GM12865 (cell line): ENCODE data around the gene MAEA.

Experiments used
- DNase-seq: peaks from one replicate; pipeline ENCODE4 v3.0.0; 2010; ENCODE audit warnings: low read depth
- H3K4me3 ChIP-seq: 2 replicates; pipeline ENCODE4 v1.5.1; 2011; ENCODE audit warnings: mild to moderate bottlenecking, low read depth, low read length, control low read depth
- CTCF ChIP-seq: IDR thresholded peaks from 2 replicates; pipeline ENCODE4 v1.5.1; 2011; ENCODE audit warnings: low read length, control low read depth, low read depth, inconsistent platforms; ENCODE audit not compliant: insufficient read depth; ENCODE audit errors: missing control alignments

Gene MAEA

GRCh38 chr4:1379801-1380331 is 90.2 kb downstream of the MAEA start:
- no peak for TF ChIP-seq CTCF
- no peak for DNase-seq

GRCh38 chr4:1380368-1381151 is 90.9 kb downstream of the MAEA start:
- no peak for TF ChIP-seq CTCF

More at GRCh38 chr4:1379801-1380331, 90.2 kb downstream of the MAEA start:
- no peak overlapping the region for H3K4me3 ChIP-seq

GRCh38 chr4:1381181-1381621 is 91.5 kb downstream of the MAEA start:
- TF ChIP-seq CTCF = no peak
- no peak for DNase-seq

More at GRCh38 chr4:1380368-1381151, 90.9 kb downstream of the MAEA start:
- no peak overlapping the region for H3K4me3 ChIP-seq
- no peak for DNase-seq

GRCh38 chr4:1381944-1382541 is 92.4 kb downstream of the MAEA start:
- DNase-seq = no peak
- no peak overlapping the region for H3K4me3 ChIP-seq
- no peak for TF ChIP-seq CTCF

More at GRCh38 chr4:1381181-1381621, 91.5 kb downstream of the MAEA start:
- no peak overlapping the region for H3K4me3 ChIP-seq

- DNase-seq = no peak
- no peak for TF ChIP-seq CTCF
- H3K4me3 ChIP-seq = no peak overlapping the region
Measured at GRCh38 chr4:1382776-1383727, 93.4 kb downstream of the MAEA start.

GRCh38 chr4:1383728-1384591 is 94.3 kb downstream of the MAEA start:
- no peak for DNase-seq
- TF ChIP-seq CTCF = no peak

More at GRCh38 chr4:1383728-1384591, 94.3 kb downstream of the MAEA start:
- H3K4me3 ChIP-seq = no peak overlapping the region
